K562 treated with DMSO at 1 percent for 12 hours (cell line): ENCODE measurements around the gene C6orf52. TPM values are rescaled to one million over a fixed set of nuclear protein-coding genes. Genes with fewer than 3 reads are reported as not detected.

Experiments
- total RNA-seq: library from RNA; unstranded; fragments of 300-600 nt; gene quantifications from 2 replicates; pipeline ENCODE4 v1.2.3, GENCODE V29; 2022; ENCODE audit not compliant: insufficient read depth

C6orf52 gene
- 4.2 TPM in 1 of 2 replicates, not detected in the other for total RNA-seq

GRCh38 chr6:10694302-10695085 is at the start of gene C6orf52, which contains the start of gene PAK1IP1:
Gene C6orf52, minus strand, starts transcription at chr6:10694616. Its CDS starts 7,066 bp downstream, at chr6:10687550.
Gene PAK1IP1, plus strand, starts transcription at chr6:10694972. Its CDS starts 14 bp downstream, at chr6:10694986.

GRCh38 chr6:10722820-10723566 is 28.6 kb upstream of the C6orf52 start, which contains the start of gene TMEM14C:
Gene TMEM14C, plus strand, starts transcription at chr6:10723070. Its CDS starts 1,544 bp downstream, at chr6:10724614.

Other genes starting within 250 kb of the C6orf52 start
- gene GCNT2, start 173.3 kb downstream of the C6orf52 start, total RNA-seq: 0.33 and 2.0 TPM in 2 replicates
- 14.2 and 21.4 TPM in 2 replicates for gene PAK1IP1, start 356 bp upstream of the C6orf52 start, total RNA-seq
- gene TMEM14C, start 28.5 kb upstream of the C6orf52 start, total RNA-seq: 257 and 283 TPM in 2 replicates
- 196 and 204 TPM in 2 replicates for gene TMEM14B, start 53.2 kb upstream of the C6orf52 start, total RNA-seq
- 0.77 TPM in 1 of 2 replicates, not detected in the other for gene MAK, start 143.9 kb upstream of the C6orf52 start, total RNA-seq
- gene GCM2, start 187.4 kb upstream of the C6orf52 start, total RNA-seq: not detected in 2 replicates
- gene SYCP2L, start 192.4 kb upstream of the C6orf52 start, total RNA-seq: 10.5 and 16.6 TPM in 2 replicates